ENCODE data around the gene KCNIP4.

Gene KCNIP4

GRCh38 chr4:20724915-20725314 is 1223.7 kb downstream of the KCNIP4 start:
- POLR2A ChIA-PET: no interaction called here
- DNase-seq (ENCODE audit: extremely low spot score): no peak
- TF ChIP-seq CTBP1 (IDR thresholded peaks at IDR 0.05; ENCODE audit: borderline replicate concordance) (no peak), ZNF384 (IDR thresholded peaks at IDR 0.05) (no peak), ELF4 (IDR thresholded peaks at IDR 0.05) (no peak), L3MBTL2 (conservative IDR thresholded peaks at IDR 0.05) (no peak), SP1 (IDR thresholded peaks at IDR 0.05) (no peak), BHLHE40 (IDR thresholded peaks at IDR 0.05; ENCODE audit: borderline replicate concordance) (no peak), PKNOX1 (IDR thresholded peaks at IDR 0.05) (no peak), FOXA1 (IDR thresholded peaks at IDR 0.05) (no peak), FOXM1 (IDR thresholded peaks at IDR 0.05; ENCODE audit: borderline replicate concordance) (no peak), LEF1 (IDR thresholded peaks at IDR 0.05; ENCODE audit: borderline replicate concordance) (no peak), FOXK2 (IDR thresholded peaks at IDR 0.05) (no peak), ARNT (IDR thresholded peaks at IDR 0.05) (no peak), SUZ12 (IDR thresholded peaks at IDR 0.05) (no peak)
- CTCF ChIA-PET: no interaction called here

- TF ChIP-seq FOXK2 (IDR thresholded peaks at IDR 0.05) (no peak), ARNT (IDR thresholded peaks at IDR 0.05) (no peak), PKNOX1 (IDR thresholded peaks at IDR 0.05) (no peak), ZNF384 (IDR thresholded peaks at IDR 0.05) (no peak), SP1 (IDR thresholded peaks at IDR 0.05) (no peak), L3MBTL2 (conservative IDR thresholded peaks at IDR 0.05) (no peak), FOXM1 (IDR thresholded peaks at IDR 0.05; ENCODE audit: borderline replicate concordance) (no peak), ELF4 (IDR thresholded peaks at IDR 0.05) (no peak), CTBP1 (IDR thresholded peaks at IDR 0.05; ENCODE audit: borderline replicate concordance) (no peak), BHLHE40 (IDR thresholded peaks at IDR 0.05; ENCODE audit: borderline replicate concordance) (no peak), NFRKB (IDR thresholded peaks at IDR 0.05) (no peak), LEF1 (IDR thresholded peaks at IDR 0.05; ENCODE audit: borderline replicate concordance) (no peak), HDGF (IDR thresholded peaks at IDR 0.05; ENCODE audit: borderline replicate concordance) (no peak), SUZ12 (IDR thresholded peaks at IDR 0.05) (no peak), FOXA1 (IDR thresholded peaks at IDR 0.05) (no peak)
- no peak for DNase-seq (ENCODE audit: extremely low spot score)
- POLR2A ChIA-PET: no interaction called here
- CTCF ChIA-PET: no interaction called here
Observed at GRCh38 chr4:20723463-20723862, 1225.1 kb downstream of the KCNIP4 start.

GRCh38 chr4:20723019-20723418 is 1225.6 kb downstream of the KCNIP4 start:
- ChIA-PET POLR2A (no interaction called here), CTCF (no interaction called here)
- DNase-seq (ENCODE audit: extremely low spot score): no peak
- TF ChIP-seq TARDBP (IDR thresholded peaks at IDR 0.05) (no peak), ARNT (IDR thresholded peaks at IDR 0.05) (no peak), FOXA1 (IDR thresholded peaks at IDR 0.05) (no peak), LEF1 (IDR thresholded peaks at IDR 0.05; ENCODE audit: borderline replicate concordance) (no peak), NFRKB (IDR thresholded peaks at IDR 0.05) (no peak), PKNOX1 (IDR thresholded peaks at IDR 0.05) (no peak), ELF4 (IDR thresholded peaks at IDR 0.05) (no peak), L3MBTL2 (conservative IDR thresholded peaks at IDR 0.05) (no peak), CTBP1 (IDR thresholded peaks at IDR 0.05; ENCODE audit: borderline replicate concordance) (no peak), ZNF384 (IDR thresholded peaks at IDR 0.05) (no peak), SP1 (IDR thresholded peaks at IDR 0.05) (no peak), HDGF (IDR thresholded peaks at IDR 0.05; ENCODE audit: borderline replicate concordance) (no peak), BHLHE40 (IDR thresholded peaks at IDR 0.05; ENCODE audit: borderline replicate concordance) (no peak), FOXM1 (IDR thresholded peaks at IDR 0.05; ENCODE audit: borderline replicate concordance) (no peak), FOXK2 (IDR thresholded peaks at IDR 0.05) (no peak), SUZ12 (IDR thresholded peaks at IDR 0.05) (no peak)

- POLR2A ChIA-PET: no interaction called here
- CTCF ChIA-PET: no interaction called here
- DNase-seq (ENCODE audit: extremely low spot score): no peak
- TF ChIP-seq FOXK2 (IDR thresholded peaks at IDR 0.05): no peak
- TF ChIP-seq SP1 (IDR thresholded peaks at IDR 0.05): no peak
- no peak for TF ChIP-seq FOXM1 (IDR thresholded peaks at IDR 0.05; ENCODE audit: borderline replicate concordance)
- no peak for TF ChIP-seq L3MBTL2 (conservative IDR thresholded peaks at IDR 0.05)
- no peak for TF ChIP-seq LEF1 (IDR thresholded peaks at IDR 0.05; ENCODE audit: borderline replicate concordance)
- no peak for TF ChIP-seq CTBP1 (IDR thresholded peaks at IDR 0.05; ENCODE audit: borderline replicate concordance)
- no peak for TF ChIP-seq TARDBP (IDR thresholded peaks at IDR 0.05)
- TF ChIP-seq HDGF (IDR thresholded peaks at IDR 0.05; ENCODE audit: borderline replicate concordance): no peak
- TF ChIP-seq PKNOX1 (IDR thresholded peaks at IDR 0.05): no peak
Observed at GRCh38 chr4:20711335-20711734, 1237.2 kb downstream of the KCNIP4 start.

- POLR2A ChIA-PET: interaction anchor here (1.1 kb wide), 2 partner anchors 22 to 905 kb away, joined by 3 read pairs; no protein-coding TSS in a partner anchor
Observed at GRCh38 chr4:20700007-20700761, 1248.4 kb downstream of the KCNIP4 start, which contains the start of gene PACRGL. TSS of gene PACRGL (plus strand) at chr4:20700458. CDS start at chr4:20704482, 4,024 bp downstream.

More at GRCh38 chr4:20700007-20700761, 1248.4 kb downstream of the KCNIP4 start, which contains the start of gene PACRGL:
- TF ChIP-seq ARNT (IDR thresholded peaks at IDR 0.05): no peak
- no peak for TF ChIP-seq SUZ12 (IDR thresholded peaks at IDR 0.05)
- no peak for TF ChIP-seq ZNF384 (IDR thresholded peaks at IDR 0.05)
- no peak for TF ChIP-seq HDGF (IDR thresholded peaks at IDR 0.05; ENCODE audit: borderline replicate concordance)
- peak; percentile 91 for TF ChIP-seq L3MBTL2 (conservative IDR thresholded peaks at IDR 0.05)
- CTCF ChIA-PET: no interaction called here
- DNase-seq (ENCODE audit: extremely low spot score): peak; percentile 88

All from HEK293T (cell line).